SK-N-MC (cell line): Measurements from ENCODE around the gene METRN.

ENCODE experiments used
- EZH2 ChIP-seq: fragments of 200-600 bp; sonication (generic); IDR thresholded peaks from one replicate; pipeline ENCODE4 v1.6.1; 2017; ENCODE audit warnings: antibody characterized with exemption
- POLR2AphosphoS5 ChIP-seq: IDR thresholded peaks from 2 replicates; pipeline ENCODE4 v1.6.1; 2012; ENCODE audit warnings: mild to moderate bottlenecking, low read depth, low read length, borderline replicate concordance

GRCh38 chr16:728890-729744 lies 14.2 kb downstream of the METRN start:
- TF ChIP-seq POLR2AphosphoS5, result no peak; the same call in 1 of the 2 replicates
- no peak for TF ChIP-seq EZH2
